CD4-positive, alpha-beta T cell treated with Interleukin-2 at 100 ng/mL for 4 hours (primary cell): ENCODE results near the gene TMEM63C.

Source experiments
- DNase-seq: peaks from one replicate; pipeline ENCODE4 v3.0.0-alpha.2; 2020; ENCODE audit warnings: low spot score

The TMEM63C gene

GRCh38 chr14:77224212-77224611 lies 42.6 kb downstream of the TMEM63C start:
- no peak for DNase-seq

GRCh38 chr14:77225254-77225653 lies 43.7 kb downstream of the TMEM63C start:
- DNase-seq = no peak

- no peak for DNase-seq
These were observed 44.4 kb downstream of the TMEM63C start for GRCh38 chr14:77225892-77226557.

GRCh38 chr14:77228056-77228455 lies 46.5 kb downstream of the TMEM63C start:
- DNase-seq = no peak

- DNase-seq = no peak
These were observed 49.3 kb downstream of the TMEM63C start for GRCh38 chr14:77230914-77231313.

GRCh38 chr14:77231721-77232120 lies 50.1 kb downstream of the TMEM63C start:
- DNase-seq = no peak

GRCh38 chr14:77236814-77237213 lies 55.2 kb downstream of the TMEM63C start:
- DNase-seq = no peak

GRCh38 chr14:77238356-77238755 lies 56.8 kb downstream of the TMEM63C start:
- no peak for DNase-seq

GRCh38 chr14:77238996-77239395 lies 57.4 kb downstream of the TMEM63C start:
- DNase-seq = no peak

- no peak for DNase-seq
These were observed 57.8 kb downstream of the TMEM63C start for GRCh38 chr14:77239412-77239811.

GRCh38 chr14:77240336-77240915 lies 58.8 kb downstream of the TMEM63C start:
- no peak for DNase-seq

GRCh38 chr14:77241955-77242354 lies 60.4 kb downstream of the TMEM63C start:
- no peak for DNase-seq

GRCh38 chr14:77242752-77243151 lies 61.2 kb downstream of the TMEM63C start:
- no peak for DNase-seq

- no peak for DNase-seq
These were observed 62.3 kb downstream of the TMEM63C start for GRCh38 chr14:77243853-77244252.

- DNase-seq = no peak
These were observed 64.2 kb downstream of the TMEM63C start for GRCh38 chr14:77245820-77246219.

GRCh38 chr14:77246784-77247183 lies 65.2 kb downstream of the TMEM63C start:
- no peak for DNase-seq

GRCh38 chr14:77248666-77249065 lies 67.1 kb downstream of the TMEM63C start:
- no peak for DNase-seq

- DNase-seq = no peak
These were observed 67.7 kb downstream of the TMEM63C start for GRCh38 chr14:77249286-77249685.

GRCh38 chr14:77250927-77251326 lies 69.3 kb downstream of the TMEM63C start:
- DNase-seq = no peak

- no peak for DNase-seq
These were observed 70.3 kb downstream of the TMEM63C start for GRCh38 chr14:77251870-77252269.

- no peak for DNase-seq
These were observed 72.0 kb downstream of the TMEM63C start for GRCh38 chr14:77253333-77254190.

- DNase-seq = no peak
These were observed 75.1 kb downstream of the TMEM63C start for GRCh38 chr14:77256694-77257093.

GRCh38 chr14:77257700-77258099 lies 76.1 kb downstream of the TMEM63C start:
- no peak for DNase-seq
